ENCODE data around the gene ABCA13. TPM values are rescaled to one million over a fixed set of nuclear protein-coding genes. Genes with fewer than 3 reads are reported as not detected.

ABCA13 gene
- total RNA-seq (ENCODE audit: low replicate concordance) = 0.54 TPM in 1 of 2 replicates, not detected in the other

- DNase-seq (ENCODE audit: low read depth) = peak; percentile 14
- TF ChIP-seq, protein P1, sequence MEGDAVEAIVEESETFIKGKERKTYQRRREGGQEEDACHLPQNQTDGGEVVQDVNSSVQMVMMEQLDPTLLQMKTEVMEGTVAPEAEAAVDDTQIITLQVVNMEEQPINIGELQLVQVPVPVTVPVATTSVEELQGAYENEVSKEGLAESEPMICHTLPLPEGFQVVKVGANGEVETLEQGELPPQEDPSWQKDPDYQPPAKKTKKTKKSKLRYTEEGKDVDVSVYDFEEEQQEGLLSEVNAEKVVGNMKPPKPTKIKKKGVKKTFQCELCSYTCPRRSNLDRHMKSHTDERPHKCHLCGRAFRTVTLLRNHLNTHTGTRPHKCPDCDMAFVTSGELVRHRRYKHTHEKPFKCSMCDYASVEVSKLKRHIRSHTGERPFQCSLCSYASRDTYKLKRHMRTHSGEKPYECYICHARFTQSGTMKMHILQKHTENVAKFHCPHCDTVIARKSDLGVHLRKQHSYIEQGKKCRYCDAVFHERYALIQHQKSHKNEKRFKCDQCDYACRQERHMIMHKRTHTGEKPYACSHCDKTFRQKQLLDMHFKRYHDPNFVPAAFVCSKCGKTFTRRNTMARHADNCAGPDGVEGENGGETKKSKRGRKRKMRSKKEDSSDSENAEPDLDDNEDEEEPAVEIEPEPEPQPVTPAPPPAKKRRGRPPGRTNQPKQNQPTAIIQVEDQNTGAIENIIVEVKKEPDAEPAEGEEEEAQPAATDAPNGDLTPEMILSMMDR (IDR thresholded peaks at IDR 0.05; ENCODE audit: insufficient read depth, low read length) = no peak
- H3K4me3 ChIP-seq (ENCODE audit: low read depth, low read length) = no peak within 1 kb of the TSS
These were observed at the start of gene ABCA13 for GRCh38 chr7:48171202-48171601. Gene ABCA13, plus strand, starts transcription at chr7:48171458. Its CDS starts 26 bp downstream, at chr7:48171484.

GRCh38 chr7:48126037-48126436 is 45.2 kb upstream of the ABCA13 start:
- TF ChIP-seq, protein P1 (IDR thresholded peaks at IDR 0.05; ENCODE audit: insufficient read depth, low read length) = no peak
- no peak overlapping the region for H3K4me3 ChIP-seq (ENCODE audit: low read depth, low read length)
- no peak for DNase-seq (ENCODE audit: low read depth)

DNA sequence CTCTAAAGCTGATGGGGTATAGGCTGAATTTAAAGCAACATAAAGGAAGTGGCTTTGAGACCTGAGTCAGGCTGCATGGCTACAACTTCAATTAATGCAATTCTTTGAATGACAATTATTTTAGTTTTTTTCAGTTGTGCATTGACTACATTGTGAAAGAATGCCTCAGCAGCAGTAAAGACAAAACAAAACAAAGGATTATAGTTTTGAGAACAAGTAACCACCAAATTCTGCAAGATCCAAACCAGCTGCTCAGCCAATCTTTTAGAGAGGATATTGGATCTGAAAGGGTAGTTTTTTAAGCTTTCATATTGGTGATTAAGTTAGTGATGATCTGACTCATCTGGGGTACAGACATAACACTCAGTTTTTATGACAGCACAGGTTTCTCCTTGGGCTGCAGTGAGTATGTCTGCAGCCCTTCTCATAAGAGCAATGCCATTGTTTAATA is 40.6 kb upstream of the ABCA13 start:
- TF ChIP-seq, protein P1 (IDR thresholded peaks at IDR 0.05; ENCODE audit: insufficient read depth, low read length) = no peak

GRCh38 chr7:48132792-48133191 is 38.5 kb upstream of the ABCA13 start:
- H3K4me3 ChIP-seq (ENCODE audit: low read depth, low read length) = no peak overlapping the region
- no peak for DNase-seq (ENCODE audit: low read depth)
- TF ChIP-seq, protein P1 (IDR thresholded peaks at IDR 0.05; ENCODE audit: insufficient read depth, low read length) = no peak

More for the DNA sequence above, 40.6 kb upstream of the ABCA13 start:
- no peak for DNase-seq (ENCODE audit: low read depth)
- H3K4me3 ChIP-seq (ENCODE audit: low read depth, low read length) = no peak overlapping the region

GRCh38 chr7:48139459-48139858 is 31.8 kb upstream of the ABCA13 start:
- TF ChIP-seq, protein P1 (IDR thresholded peaks at IDR 0.05; ENCODE audit: insufficient read depth, low read length) = peak; percentile 41
- peak; percentile 29 for DNase-seq (ENCODE audit: low read depth)
- H3K4me3 ChIP-seq (ENCODE audit: low read depth, low read length) = no peak overlapping the region

DNA sequence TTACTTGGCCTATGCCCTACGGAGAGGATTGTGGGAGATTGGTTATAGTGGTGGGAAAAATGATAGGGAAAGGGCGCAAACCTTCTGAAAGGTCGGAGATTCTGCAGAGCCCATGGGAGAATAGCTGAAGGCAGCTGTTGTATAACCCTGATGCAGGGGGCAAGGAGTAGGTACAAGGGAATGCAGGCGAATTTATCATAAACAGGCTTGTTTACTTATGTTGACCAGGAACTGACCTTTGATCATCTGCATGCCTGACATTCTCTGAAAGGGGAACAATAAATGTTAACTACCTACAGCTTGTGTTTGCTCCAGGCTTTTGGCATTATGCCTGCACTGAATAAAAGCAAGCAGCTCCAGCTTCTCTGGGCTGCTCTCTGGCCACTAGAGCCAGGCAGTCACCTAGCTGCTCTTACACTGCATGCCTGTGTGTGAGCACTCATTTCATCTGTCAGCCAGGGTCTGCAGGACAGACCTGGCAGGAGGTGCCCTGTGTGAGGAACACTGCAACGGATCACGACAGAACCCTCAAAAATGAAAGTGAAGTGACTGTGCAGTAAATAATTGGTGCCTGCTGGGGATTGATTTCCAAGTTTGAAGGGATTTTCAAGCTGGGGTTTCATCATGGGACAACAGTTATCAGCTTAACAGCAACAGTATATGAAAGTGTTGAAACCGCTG is 31.1 kb upstream of the ABCA13 start:
- peak; percentile 25 for DNase-seq (ENCODE audit: low read depth)
- TF ChIP-seq, protein P1 (IDR thresholded peaks at IDR 0.05; ENCODE audit: insufficient read depth, low read length) = no peak
- no peak overlapping the region for H3K4me3 ChIP-seq (ENCODE audit: low read depth, low read length)
